HPDE6-E6E7 (cell line): Measurements from ENCODE around the gene KSR2.

Experiments used
- DNase-seq: peaks from one replicate; pipeline ENCODE4 v3.0.0; 2011; ENCODE audit warnings: missing footprints; ENCODE audit errors: extremely low spot score

KSR2 gene

DNA sequence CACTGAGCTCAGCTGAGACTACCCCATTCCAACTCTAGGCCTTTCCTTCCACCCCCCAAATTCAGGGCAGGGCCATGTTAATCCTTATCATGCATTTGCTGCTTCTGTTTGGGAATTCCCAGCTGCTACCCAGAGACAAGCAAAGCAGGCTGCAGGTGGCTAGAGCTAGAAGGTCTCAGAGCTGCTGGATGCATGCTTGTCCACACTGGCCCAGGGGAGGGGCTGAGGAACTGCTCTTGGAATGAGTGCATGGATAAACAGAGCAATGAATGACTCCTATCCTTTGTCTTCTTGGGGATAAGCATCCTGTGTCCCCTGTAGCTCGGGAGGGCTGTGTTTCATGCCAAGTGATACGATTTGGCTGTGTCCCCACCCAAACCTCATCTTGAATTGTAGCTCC, 470.5 kb downstream of the KSR2 start:
- no peak for DNase-seq

DNA sequence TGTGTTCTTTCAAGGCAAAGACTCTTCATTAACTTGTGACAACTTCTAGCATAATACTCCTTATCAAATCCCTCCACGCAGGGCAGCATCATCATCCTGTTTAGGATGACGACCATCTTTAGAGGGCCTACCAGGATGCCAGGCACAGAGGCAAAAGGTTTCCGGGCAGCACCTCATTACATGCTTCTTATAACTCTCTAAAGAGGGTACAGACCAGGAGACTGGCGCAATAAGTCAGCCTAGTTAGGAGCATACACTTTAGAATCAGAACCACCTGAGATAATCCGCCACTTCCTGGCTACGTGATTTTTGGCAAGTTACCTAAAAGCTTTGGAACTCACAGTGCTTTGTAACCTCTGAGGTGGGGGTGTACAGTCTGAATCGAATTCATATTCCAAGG, 471.4 kb downstream of the KSR2 start:
- no peak for DNase-seq

DNA sequence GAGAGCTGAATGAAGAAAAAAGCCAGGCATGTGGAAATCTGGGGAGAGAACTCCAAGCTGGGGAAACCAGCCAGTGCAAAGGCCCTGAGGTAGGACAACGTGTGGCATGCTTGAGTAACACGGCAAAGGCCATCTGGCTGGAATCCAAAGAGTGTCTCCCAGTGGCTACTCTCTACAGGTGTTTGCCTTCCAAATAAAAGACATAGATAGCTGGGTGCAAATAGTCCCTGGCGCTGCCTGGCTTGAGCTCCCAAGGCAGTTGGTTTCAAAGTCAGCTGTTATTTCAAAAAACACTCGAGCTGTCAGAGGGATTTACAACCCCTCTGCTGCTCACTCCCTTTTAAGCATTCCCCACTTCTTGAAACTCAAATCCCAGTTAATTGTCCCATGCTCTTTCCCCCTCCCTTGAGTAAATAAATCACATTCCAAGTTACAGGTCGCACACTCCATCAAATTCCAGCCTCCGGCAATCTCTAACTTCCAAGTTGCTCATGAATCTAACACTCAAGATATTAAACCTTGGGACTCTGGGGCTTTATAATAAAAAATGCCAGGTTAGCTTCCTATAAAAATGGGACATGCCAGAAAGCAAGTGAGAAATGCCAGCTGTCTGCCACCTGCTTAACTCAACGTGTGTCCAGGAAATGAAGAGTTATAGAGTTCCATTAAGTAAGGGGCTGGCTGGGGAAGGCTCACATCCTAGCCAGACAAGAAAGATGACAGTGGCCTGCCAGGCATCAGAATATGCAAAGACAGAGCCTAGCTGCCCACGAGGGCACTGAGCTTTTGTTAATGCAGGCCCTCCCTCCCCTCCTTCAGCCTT, 473.7 kb downstream of the KSR2 start:
- no peak for DNase-seq

DNA sequence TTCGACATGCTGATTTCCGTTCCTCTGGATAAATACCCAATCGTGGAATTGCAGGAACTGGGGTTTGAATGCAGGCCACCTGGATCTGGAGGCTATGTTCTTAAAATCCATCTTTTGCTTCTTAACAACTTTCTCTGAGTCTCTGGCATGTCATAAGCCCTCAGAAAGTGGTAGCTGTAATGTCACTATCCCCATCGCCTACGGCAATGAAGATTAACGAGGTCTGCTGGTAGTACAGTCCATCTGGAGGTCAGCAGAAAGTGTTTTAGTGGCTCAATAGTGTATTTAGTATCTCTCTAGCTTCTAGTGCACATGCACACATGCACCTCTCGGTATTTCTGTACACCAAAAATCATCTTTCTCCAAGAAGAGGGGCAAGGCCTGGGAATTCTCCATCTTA, 477.1 kb downstream of the KSR2 start:
- no peak for DNase-seq

DNA sequence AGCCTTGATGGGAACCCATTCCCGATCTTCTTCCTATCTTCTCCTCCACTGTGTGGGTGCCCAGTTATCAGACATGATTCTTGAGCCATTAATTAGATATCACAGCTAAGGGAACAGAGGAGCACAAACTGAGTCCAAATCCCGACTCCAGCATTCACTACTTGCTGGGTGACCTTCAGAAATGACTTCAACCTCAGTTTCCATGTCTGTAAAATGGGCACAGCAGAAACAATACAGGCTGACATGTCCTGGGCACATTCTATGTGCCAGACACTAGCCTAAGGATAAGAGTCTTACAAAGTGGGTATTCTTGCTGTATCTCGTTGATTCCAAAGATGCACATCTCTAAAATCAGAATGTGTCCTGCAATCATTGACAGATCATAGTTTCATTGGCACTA, 478.7 kb downstream of the KSR2 start:
- DNase-seq: no peak

DNA sequence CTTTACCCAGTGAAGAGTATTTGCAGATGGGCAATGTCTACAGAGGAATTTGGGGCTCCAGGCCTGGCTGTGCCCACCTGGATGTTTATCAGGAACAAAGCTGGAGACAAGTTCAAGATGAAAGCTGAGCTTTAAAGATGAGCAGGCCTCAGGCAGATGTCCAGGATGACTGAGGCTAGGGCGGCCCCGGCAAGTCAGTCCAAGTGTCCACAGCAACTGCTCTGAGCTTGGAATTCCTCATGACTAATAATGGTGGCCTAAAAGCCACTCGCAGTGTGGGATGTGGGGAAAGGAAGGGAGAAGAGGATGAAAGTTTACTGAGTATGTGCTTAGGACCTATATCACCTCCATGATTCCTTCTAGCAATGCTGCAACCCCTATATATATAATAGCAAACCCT, 479.1 kb downstream of the KSR2 start:
- no peak for DNase-seq

DNA sequence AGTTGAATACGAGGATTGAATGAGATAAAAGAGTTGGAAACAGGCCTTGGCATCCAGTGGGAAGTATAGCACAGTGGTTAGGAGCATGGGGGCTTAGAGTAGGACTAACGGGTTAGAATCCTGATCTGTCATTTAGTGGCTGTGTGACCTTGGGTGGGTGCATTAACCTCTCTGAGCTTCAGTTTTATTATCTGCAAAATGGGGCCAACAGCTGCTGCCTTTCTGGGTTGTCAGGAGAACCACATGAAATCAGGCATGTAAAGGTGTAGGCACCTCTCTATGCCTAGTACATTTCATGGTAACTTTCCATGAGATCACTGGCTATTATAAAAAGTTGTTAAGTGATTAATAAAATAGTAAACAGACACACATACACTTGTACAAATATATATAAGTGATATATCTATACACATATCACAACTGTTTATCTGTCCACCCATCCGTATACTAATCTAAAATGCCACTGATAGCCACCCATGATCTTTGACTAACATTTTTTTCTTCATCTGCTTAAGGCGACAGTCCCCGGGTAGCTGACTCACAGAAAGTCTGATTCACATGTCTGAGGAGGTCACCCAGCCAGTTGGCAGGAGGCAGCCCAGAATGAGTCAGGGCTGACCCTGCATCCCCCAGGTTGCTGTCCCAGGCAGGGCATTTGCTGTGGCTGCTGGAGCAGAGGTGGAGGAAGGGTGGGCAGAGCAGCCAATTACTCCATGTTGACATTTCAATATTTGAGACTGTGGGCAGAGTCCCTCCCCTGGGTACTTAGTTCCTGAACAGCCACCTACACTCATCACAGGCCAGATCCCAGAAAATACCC, 481.7 kb downstream of the KSR2 start:
- DNase-seq: no peak

DNA sequence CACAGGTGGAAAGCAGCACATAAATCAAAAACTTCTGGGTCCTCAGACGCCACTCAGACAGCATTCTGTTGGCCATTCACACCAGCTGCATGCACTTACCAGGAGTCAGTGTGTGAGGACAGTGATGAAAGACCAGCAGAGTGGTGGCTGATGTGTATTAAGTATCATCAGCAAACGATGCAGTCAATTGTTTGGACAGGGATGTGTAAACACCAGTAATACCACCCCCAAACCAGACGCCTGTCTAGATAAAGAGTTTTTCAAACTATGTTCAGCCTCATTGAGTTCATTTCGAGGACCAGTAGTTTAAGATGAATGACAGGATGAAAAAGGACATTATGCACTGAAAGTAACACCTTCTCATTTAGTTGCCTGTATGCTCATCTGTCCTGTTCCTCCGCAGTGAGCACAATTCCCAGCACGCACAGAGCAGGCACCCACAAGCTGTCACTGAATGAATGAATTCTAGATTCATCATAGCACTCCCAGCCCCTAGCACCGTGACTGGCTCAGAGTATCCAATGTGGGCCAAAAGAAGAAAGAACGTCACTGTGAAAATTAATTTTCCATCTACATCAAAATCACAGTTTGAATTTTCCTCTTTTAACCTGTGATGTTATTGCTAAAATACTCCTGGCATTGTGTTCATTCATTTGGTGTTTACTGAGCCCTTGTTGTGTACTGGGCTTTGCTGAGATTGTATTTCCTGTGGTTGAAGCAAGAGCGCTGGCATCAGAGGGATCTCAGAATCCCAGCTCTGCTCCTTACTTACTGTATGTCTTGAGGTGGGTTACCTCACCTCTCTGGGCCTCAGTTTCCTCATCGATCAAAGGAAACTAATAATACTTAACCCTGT, 482.6 kb downstream of the KSR2 start:
- no peak for DNase-seq

DNA sequence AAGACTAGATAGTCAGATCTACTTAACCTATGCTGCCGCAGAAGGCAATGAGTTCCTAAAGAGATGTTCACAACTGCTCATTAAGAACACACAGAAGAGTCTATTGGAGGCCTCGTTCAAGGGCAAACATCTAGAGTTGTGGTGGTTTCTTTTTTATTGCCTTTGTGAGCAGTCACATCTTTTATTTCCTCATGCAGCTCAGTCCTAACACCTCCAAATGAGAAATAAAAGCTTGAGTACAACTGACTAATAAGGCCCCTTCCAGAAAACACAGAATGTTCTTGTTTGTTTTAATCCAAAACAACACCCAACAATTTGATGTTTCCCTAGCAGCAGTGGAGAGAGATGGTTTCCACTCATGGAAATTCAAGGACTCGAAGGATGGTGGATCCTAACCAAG, 483.9 kb downstream of the KSR2 start:
- DNase-seq: no peak

DNA sequence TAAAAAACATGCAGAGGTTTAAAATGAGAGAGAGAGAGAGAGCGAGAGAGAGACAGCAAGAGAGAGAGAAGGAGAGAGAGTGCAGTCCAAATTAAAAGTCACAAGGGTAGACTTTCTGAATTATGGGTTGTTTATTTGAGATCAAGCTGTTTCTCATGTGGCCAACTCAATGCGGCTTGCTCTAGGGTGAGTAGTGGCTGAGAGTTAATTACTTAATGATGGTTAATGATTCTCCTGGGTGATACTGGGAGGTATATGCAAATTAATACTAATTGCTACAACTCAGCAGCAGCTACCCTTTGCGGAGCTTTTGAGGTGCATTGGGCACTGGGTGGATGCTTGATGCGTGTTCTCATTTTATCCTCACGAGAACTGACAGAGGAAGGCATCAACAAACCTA, 485.3 kb downstream of the KSR2 start:
- DNase-seq: no peak

DNA sequence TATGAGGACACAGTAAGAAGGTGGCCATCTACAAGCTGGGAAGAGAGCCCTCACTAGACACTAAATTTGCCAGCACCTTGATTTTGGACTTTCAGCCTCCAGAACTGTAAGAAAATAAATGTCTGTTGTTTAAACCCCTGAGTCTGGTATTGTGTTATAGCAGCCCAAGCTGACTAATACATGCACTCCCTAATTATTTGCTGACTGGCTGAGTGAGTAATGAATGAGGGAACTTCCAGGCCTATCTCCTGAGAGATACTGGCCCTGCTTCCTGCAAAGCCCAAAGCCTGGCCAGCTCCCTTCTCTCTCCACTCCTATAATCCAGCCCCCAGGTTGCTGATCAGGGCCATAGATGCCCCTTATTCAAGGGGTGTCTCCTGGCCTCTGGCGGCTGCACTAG, 487.3 kb downstream of the KSR2 start:
- no peak for DNase-seq

DNA sequence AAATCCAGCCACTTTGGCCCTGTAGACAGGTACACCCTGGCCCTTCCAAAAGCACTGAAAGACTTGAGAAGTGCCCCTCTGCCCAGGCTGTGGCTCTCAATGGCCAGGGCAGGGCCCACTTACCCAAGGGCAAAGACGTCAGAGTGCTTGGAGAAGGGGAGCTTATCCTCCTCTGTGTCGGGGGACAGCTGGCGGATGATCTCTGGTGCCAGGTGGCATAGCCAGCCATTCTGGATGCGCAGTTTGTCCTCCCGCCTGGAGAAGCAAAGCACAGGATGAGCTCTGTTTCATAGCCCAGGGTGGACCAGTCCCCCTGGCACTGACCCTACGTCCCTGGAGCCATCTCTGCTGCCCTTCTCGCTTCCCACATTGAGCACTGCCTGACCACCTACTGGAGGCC, 492.4 kb downstream of the KSR2 start:
- no peak for DNase-seq

DNA sequence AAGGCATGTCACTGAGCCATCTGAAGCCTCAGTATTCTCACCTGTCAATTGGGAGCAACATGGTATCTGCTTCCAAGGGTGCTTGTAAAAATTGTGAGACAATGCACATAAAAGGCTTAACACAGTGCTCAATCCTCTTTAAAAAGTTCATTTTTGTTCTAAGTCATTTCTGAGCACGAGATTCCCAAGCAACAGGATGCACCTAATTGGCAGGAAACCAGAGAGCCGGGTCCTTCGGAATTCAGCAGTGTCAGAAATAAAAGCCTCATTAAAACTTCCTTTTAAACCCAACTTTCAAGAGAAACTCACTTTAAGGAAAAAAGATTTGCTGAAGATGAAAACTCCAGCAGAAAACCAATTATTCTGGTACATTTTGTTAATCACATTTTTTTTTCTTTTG, 494.9 kb downstream of the KSR2 start:
- no peak for DNase-seq

DNA sequence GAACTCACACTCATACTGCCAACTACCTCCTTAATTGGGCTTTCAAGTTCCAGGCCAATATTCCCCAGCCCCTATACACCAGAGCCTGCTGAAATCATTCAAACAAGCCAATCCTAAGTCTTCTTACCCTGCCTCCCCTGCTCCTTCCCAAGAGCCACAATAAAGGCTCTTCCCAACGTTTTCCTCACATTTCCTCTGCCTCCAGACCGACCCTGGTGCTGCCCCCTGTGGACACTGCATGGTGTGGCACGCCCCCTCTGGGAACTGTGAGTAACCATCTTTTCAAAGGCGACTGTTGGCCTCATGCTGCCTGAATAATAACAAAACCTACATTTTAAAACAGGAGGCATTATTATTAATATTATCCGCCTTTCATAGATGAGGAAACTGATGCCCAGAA, 495.8 kb downstream of the KSR2 start:
- DNase-seq: no peak

DNA sequence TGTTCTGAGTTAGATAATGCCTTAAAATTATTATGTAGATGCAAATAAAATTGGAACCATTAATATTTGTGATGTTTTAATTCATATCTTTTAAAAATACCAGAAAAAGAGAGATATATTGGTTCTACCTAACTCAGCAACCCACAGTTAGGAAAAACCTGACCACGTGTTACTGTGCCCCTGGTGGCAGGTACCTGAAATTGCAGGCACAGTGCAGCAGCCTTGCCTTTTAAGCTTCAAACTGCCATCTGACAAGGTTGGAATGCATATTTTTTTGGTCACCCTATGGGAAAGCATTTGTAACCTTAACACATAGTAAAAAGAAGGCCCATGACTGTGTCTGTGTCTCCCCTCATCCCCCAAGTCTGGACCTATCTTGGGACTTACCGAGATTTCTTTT, 498.0 kb downstream of the KSR2 start:
- DNase-seq: no peak

DNA sequence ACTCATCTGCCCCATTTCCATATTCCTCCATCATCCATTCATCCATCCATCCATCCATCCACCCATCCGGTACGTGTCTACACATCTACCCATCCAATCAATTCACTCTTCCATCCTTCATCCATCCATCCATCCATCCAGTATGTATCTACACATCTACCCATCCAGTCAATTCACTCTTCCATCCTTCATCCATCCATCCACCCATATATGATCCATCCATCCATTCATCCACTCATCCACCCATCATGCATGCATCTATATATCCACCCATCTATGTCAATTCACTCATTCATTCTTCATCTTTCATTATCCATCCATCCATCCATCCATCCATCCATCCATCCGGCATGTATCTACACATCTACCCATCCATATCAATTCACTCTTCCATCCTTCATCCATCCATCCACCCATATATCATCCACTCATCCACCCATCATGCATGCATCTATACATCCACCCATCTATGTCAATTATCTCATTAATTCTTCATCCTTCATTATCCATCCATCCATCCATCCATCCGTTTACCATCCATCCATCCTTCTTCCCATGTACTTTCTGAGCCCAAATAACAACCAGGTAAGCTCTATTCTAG, 498.8 kb downstream of the KSR2 start:
- DNase-seq: no peak

DNA sequence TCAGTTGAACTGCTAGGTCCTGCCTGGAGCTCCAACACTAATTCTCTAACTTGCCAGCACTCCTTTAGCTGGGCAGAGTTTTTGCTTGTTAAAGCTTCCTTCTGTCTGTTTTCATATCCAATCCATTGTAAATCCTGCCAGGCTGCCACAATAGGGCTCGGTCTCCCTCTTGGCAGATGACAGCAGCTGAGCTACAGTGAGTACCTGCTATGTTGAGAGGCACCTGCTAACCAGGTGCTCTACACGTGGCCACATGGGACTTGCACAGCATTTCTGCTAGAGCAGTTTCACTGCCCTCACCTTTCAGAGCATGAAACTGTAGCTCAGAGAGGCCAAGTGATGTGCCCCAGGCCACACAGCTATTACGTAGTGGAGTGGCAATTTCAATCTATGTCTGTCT, 500.8 kb downstream of the KSR2 start:
- no peak for DNase-seq

DNA sequence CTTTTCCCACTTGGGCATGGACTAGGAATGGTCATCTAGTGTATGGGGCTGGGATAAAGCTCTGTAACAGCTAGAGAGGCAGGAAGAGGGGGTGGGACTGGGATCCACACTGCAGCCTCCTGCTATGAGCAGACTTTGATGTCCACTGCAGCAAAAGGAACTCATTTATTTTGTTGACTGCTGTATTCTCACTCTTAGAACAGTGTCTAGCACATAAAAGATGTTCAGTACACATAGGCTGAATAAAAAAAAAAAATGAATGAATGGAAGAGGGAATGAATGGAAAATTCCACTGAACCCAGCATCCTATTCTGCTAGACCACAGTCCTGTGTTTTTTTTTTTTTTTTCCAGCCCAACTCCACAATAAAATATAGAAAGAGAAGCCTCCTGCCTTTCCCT, 501.2 kb downstream of the KSR2 start:
- no peak for DNase-seq

DNA sequence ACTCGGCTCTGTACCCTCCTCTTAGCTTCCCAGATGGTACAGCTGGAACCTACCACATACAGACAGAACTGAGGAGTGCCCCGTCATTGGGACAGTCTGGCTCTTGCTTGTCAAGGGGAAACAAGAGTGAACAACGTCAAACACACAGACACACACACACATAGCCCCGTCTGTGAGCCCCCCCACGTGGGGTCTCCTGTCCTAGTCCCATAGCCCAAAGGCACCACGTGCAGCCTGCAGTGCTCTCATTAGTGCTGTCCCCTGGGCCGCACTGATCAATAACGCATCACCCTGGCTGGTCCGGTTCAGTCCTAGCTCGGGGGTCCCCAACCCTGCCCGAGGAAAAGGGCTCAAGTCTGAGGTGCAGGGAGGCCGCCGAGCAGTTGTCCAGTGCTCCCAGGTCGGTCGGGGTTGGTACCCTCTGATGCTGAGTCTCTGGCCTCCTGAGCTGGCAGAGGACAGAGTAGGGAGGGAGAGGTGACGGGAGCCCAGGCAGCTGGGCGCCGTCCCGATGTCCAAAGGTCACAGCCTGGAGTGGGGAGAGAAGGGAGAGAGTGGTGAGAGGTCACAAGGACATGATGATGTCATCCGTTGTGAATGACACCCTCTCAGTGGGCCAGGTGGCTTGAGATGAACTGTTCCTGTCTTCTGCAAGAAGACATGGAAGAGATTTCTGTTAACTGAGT, 502.0 kb downstream of the KSR2 start:
- no peak for DNase-seq

DNA sequence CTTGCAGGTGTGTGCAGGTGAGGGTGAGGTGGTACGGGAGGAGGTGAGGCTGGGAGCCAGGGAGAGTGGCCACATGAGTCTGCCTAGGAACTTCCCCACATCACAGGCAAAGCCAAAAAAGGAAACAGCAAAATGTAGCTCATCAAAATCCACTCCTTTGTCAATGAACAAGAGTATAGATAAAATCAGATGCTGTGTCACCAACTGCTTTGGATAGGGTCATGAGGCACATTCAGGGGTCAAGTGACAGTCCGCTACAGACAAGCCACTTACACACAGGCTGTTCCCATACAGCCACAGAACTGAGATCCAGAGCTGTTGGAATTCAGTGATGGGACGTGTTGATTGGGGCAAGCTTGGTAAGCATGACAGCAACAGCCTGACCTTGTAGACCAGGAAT, 507.1 kb downstream of the KSR2 start:
- no peak for DNase-seq

DNA sequence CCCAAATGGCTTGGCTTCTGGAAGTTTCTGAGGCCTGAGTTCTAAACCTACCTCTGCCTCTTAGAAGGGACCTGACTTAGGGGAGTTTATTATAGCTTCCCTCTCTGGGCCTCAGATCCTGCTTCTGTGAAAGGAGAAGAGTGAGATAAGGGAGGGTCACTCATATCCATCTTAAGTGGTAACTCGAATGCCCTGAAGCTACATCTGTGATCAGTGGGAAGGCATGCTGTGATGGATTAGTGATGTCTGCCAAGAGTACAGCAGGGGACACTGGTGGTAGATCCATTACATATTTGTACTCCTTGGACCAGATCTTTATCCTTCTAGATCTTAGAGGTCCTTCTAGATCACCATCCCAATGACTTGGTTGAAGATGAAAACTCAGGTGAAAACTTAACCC, 509.6 kb downstream of the KSR2 start:
- DNase-seq: no peak
